ENCODE measurements around the gene HCFC1. TPM values are rescaled to one million over a fixed set of nuclear protein-coding genes. Genes with fewer than 3 reads are reported as not detected.

Gene HCFC1
- total RNA-seq, 1 experiment from 2014 or later = 95.6 TPM

- Mint-ChIP-seq H3K27ac (ENCODE audit: unreplicated experiment) (peak within 1 kb of the TSS; percentile 100), H3K4me1 (ENCODE audit: low read depth, unreplicated experiment) (peaks cover 8% of the 10 kb centered on the region), H3K27me3 (ENCODE audit: insufficient read depth, unreplicated experiment) (no peaks in the 10 kb centered on the region), H3K4me3 (ENCODE audit: unreplicated experiment) (peak within 1 kb of the TSS; percentile 98), H3K36me3 (ENCODE audit: insufficient read depth, unreplicated experiment) (peaks cover 28% of the 10 kb centered on the region), H3K9me3 (ENCODE audit: unreplicated experiment) (no peaks in the 10 kb centered on the region)
- Histone ChIP-seq H3K27me3 (replicated peaks; ENCODE audit: control insufficient read depth, insufficient read depth, low read length) (no peaks in the 10 kb centered on the region), H3K36me3 (ENCODE audit: control insufficient read depth, insufficient read depth, low read length) (no peaks in the 10 kb centered on the region; the same call in 1 of the 2 replicates), H3K9me3 (no peaks in the 10 kb centered on the region), H3K4me3 (ENCODE audit: low read depth, low read length) (peak within 1 kb of the TSS; percentile 73), H3K4me1 (0 out of 2 replicates have a peak, but pooled peaks cover 8% of the 10 kb centered on the region)
- CTCF ChIA-PET = no interaction called here
- DNase-seq = peak; percentile 89 to 90
- TF ChIP-seq, protein P1, sequence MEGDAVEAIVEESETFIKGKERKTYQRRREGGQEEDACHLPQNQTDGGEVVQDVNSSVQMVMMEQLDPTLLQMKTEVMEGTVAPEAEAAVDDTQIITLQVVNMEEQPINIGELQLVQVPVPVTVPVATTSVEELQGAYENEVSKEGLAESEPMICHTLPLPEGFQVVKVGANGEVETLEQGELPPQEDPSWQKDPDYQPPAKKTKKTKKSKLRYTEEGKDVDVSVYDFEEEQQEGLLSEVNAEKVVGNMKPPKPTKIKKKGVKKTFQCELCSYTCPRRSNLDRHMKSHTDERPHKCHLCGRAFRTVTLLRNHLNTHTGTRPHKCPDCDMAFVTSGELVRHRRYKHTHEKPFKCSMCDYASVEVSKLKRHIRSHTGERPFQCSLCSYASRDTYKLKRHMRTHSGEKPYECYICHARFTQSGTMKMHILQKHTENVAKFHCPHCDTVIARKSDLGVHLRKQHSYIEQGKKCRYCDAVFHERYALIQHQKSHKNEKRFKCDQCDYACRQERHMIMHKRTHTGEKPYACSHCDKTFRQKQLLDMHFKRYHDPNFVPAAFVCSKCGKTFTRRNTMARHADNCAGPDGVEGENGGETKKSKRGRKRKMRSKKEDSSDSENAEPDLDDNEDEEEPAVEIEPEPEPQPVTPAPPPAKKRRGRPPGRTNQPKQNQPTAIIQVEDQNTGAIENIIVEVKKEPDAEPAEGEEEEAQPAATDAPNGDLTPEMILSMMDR (IDR thresholded peaks at IDR 0.05; ENCODE audit: insufficient read depth in 1 of 2, low read depth in 1 of 2, low read length in 1 of 2, severe bottlenecking in 1 of 2, unreplicated experiment in 1 of 2) = no peak
- POLR2A ChIA-PET = interaction anchor here (1.4 kb wide), 2 partner anchors 44 to 102 kb away, joined by 4 read pairs; no protein-coding TSS in a partner anchor
- intact Hi-C loops (cut with micrococcal nuclease; ENCODE audit: unreplicated experiment) = loop anchor here (10.0 kb wide), 1 partner anchor 402 kb away; the partner anchor contains the start of genes EMD and FLNA
- no TSS peak for BruUV-seq (replicated peaks)
Measured at GRCh38 chrX:153972368-153973126, 929 bp upstream of the HCFC1 start, which contains the start of gene TMEM187. TSS of gene TMEM187 (plus strand) at chrX:153972754. CDS start at chrX:153982063, 9,309 bp downstream.

- Mint-ChIP-seq H3K27ac (ENCODE audit: unreplicated experiment) (peak overlapping the region; percentile 100), H3K4me1 (ENCODE audit: low read depth, unreplicated experiment) (peaks cover 8% of the 10 kb centered on the region), H3K9me3 (ENCODE audit: unreplicated experiment) (no peaks in the 10 kb centered on the region), H3K27me3 (ENCODE audit: insufficient read depth, unreplicated experiment) (no peaks in the 10 kb centered on the region), H3K36me3 (ENCODE audit: insufficient read depth, unreplicated experiment) (peaks cover 35% of the 10 kb centered on the region), H3K4me3 (ENCODE audit: unreplicated experiment) (peak overlapping the region; percentile 98)
- ChIA-PET POLR2A (interaction anchor here (0.5 to 1.4 kb wide), 5 partner anchors 43 to 177 kb away, joined by 3 to 4 read pairs (median 3); partner anchors contain the start of genes IDH3G and SSR4), CTCF (no interaction called here)
- Histone ChIP-seq H3K9me3 (no peaks in the 10 kb centered on the region), H3K4me1 (0 out of 2 replicates have a peak, but pooled peaks cover 8% of the 10 kb centered on the region), H3K36me3 (ENCODE audit: control insufficient read depth, insufficient read depth, low read length) (no peaks in the 10 kb centered on the region; the same call in 1 of the 2 replicates), H3K4me3 (ENCODE audit: low read depth, low read length) (peak overlapping the region; percentile 73), H3K27me3 (replicated peaks; ENCODE audit: control insufficient read depth, insufficient read depth, low read length) (no peaks in the 10 kb centered on the region)
- no TSS peak for BruUV-seq (replicated peaks)
- DNase-seq = peak; percentile 80 to 83
- TF ChIP-seq, protein P1 (IDR thresholded peaks at IDR 0.05; ENCODE audit: insufficient read depth in 1 of 2, low read depth in 1 of 2, low read length in 1 of 2, severe bottlenecking in 1 of 2, unreplicated experiment in 1 of 2) = no peak
- intact Hi-C loops (cut with micrococcal nuclease; ENCODE audit: unreplicated experiment) = loop anchor here (10.0 kb wide), 1 partner anchor 404 kb away; the partner anchor contains the start of genes EMD and FLNA
Measured at GRCh38 chrX:153971124-153971449, 531 bp downstream of the HCFC1 start.

- Mint-ChIP-seq H3K27ac (ENCODE audit: unreplicated experiment) (peak overlapping the region; percentile 100), H3K4me1 (ENCODE audit: low read depth, unreplicated experiment) (peaks cover 8% of the 10 kb centered on the region), H3K27me3 (ENCODE audit: insufficient read depth, unreplicated experiment) (no peaks in the 10 kb centered on the region), H3K9me3 (ENCODE audit: unreplicated experiment) (no peaks in the 10 kb centered on the region), H3K36me3 (ENCODE audit: insufficient read depth, unreplicated experiment) (peaks cover 35% of the 10 kb centered on the region), H3K4me3 (ENCODE audit: unreplicated experiment) (peak overlapping the region; percentile 98)
- ChIA-PET POLR2A (interaction anchor here (0.5 to 1.4 kb wide), 5 partner anchors 42 to 176 kb away, joined by 3 to 4 read pairs (median 3); partner anchors contain the start of genes IDH3G and SSR4), CTCF (no interaction called here)
- TF ChIP-seq, protein P1 (IDR thresholded peaks at IDR 0.05; ENCODE audit: insufficient read depth in 1 of 2, low read depth in 1 of 2, low read length in 1 of 2, severe bottlenecking in 1 of 2, unreplicated experiment in 1 of 2) = no peak
- H3K4me1 ChIP-seq = 0 out of 2 replicates have a peak, but pooled peaks cover 8% of the 10 kb centered on the region
- no peaks in the 10 kb centered on the region; the same call in 1 of the 2 replicates for H3K36me3 ChIP-seq (ENCODE audit: control insufficient read depth, insufficient read depth, low read length)
- TSS peak; percentile 43 for BruUV-seq (replicated peaks)
- H3K27me3 ChIP-seq (replicated peaks; ENCODE audit: control insufficient read depth, insufficient read depth, low read length) = no peaks in the 10 kb centered on the region
- no peak for DNase-seq
- H3K4me3 ChIP-seq (ENCODE audit: low read depth, low read length) = peak overlapping the region; percentile 73
- intact Hi-C loops (cut with micrococcal nuclease; ENCODE audit: unreplicated experiment) = loop anchor here (10.0 kb wide), 1 partner anchor 404 kb away; the partner anchor contains the start of genes EMD and FLNA
- H3K9me3 ChIP-seq = no peaks in the 10 kb centered on the region
Measured at GRCh38 chrX:153970357-153971123, 1.1 kb downstream of the HCFC1 start.
